Kidney (tissue), 14 donors: ENCODE measurements around the gene CHD9NB. TPM values are rescaled to one million over a fixed set of nuclear protein-coding genes. Genes with fewer than 3 reads are reported as not detected.
"Not testable (repeated sequence)": the region's sequence is repeated elsewhere in the genome, so short reads cannot be mapped to it uniquely, and the experiment has no call there.

Experiments used
- DNase-seq, 5 donors: peaks; one replicate each; pipeline ENCODE4 v3.0.0-alpha.2; 2013 to 2020
- FAIRE-seq: peaks from 2 replicates; lab custom pipeline; 2012; peaks lifted over from hg19 to GRCh38; lab: Jason Lieb, UNC
- H3K27ac ChIP-seq, 2 donors: one replicate each; pipeline ENCODE4 v1.7.0; 2013; ENCODE audit warnings: low read depth in 2 of 2, low read length in 2 of 2, inconsistent platforms in 1 of 2
- H3K27me3 ChIP-seq: one replicate; pipeline ENCODE4 v1.7.1; 2013; ENCODE audit warnings: low read length, inconsistent platforms; ENCODE audit not compliant: control insufficient read depth, insufficient read depth
- H3K36me3 ChIP-seq, 3 donors: one replicate each; pipeline versions ENCODE4 v1.7.0 to v1.7.1; 2013; ENCODE audit warnings: low read length in 3 of 3, control low read depth in 1 of 3, inconsistent platforms in 1 of 3; ENCODE audit not compliant: insufficient read depth in 3 of 3, control insufficient read depth in 2 of 3
- H3K4me1 ChIP-seq, 3 donors: one replicate each; pipeline versions ENCODE4 v1.7.0 to v1.7.1; 2013; ENCODE audit warnings: low read length in 3 of 3, inconsistent platforms in 1 of 3, low read depth in 1 of 3; ENCODE audit not compliant: control insufficient read depth in 2 of 3, insufficient read depth in 2 of 3
- H3K4me3 ChIP-seq, 3 donors: one replicate each; pipeline versions ENCODE4 v1.7.0 to v1.8.1; 2013; ENCODE audit warnings: low read length in 3 of 3, control low read depth in 1 of 3, inconsistent platforms in 1 of 3
- H3K9ac ChIP-seq, 3 donors: one replicate each; pipeline versions ENCODE4 v1.7.0 to v1.7.1; 2013; ENCODE audit warnings: low read length in 3 of 3, control low read depth in 1 of 3, inconsistent platforms in 1 of 3
- H3K9me3 ChIP-seq, 3 donors: one replicate each; pipeline versions ENCODE4 v1.7.0 to v1.7.1; 2013; ENCODE audit warnings: low read length in 3 of 3, control low read depth in 1 of 3, inconsistent platforms in 1 of 3; ENCODE audit not compliant: control insufficient read depth in 2 of 3, insufficient read depth in 1 of 3
- CTCF ChIP-seq: IDR thresholded peaks from 3 replicates; pipeline ENCODE4 v1.5.1; 2012; ENCODE audit warnings: mild to moderate bottlenecking, moderate library complexity, borderline replicate concordance; ENCODE audit not compliant: insufficient read depth; ENCODE audit errors: extremely low read depth
- intact Hi-C: fragments of 100-400 bp; cut with DNase I; formaldehyde crosslinking; loops from one replicate; pipeline ENCODE4 v1.11.1; 2022
- polyA plus RNA-seq: library from polyadenylated mRNA; stranded (reverse); fragments of 350-450 nt; fragmentation: Illumina TruSeq; extraction: RNeasy Lipid Tissue Mini Kit (QIAGEN cat#74804); gene quantifications from one replicate; pipeline ENCODE4 v1.2.3, GENCODE V29; 2014; ENCODE audit warnings: low read depth, low replicate concordance; ENCODE audit not compliant: insufficient read depth
- total RNA-seq: library from RNA; stranded (reverse); fragmentation: NEBNext Ultra II Directional; extraction: Animal tissue kit (Norgen Biotek cat#: 25700); gene quantifications from one replicate; pipeline ENCODE4 v1.2.1, GENCODE V29; 2021
- donor health status: control.
- donor health status: control.
- donor health status: control.
- donor health status: control.
- donor health status: control.
- donor health status: DM: yes; HTN: yes; CAD: no.
- donor health status: Normal renal cell carcinoma (clear cell type).

CHD9NB gene
- total and polyA plus RNA-seq, 2 donors from 2014 or later, result 9.8 to 26.2 TPM

GRCh38 chr16:53054670-53055485, 2.2 kb upstream of the CHD9NB start, which contains the start of gene CHD9:
Gene CHD9, plus strand, starts transcription at chr16:53054991. Its CDS starts 101,099 bp downstream, at chr16:53156090.
- DNase-seq (peak; percentile 90 to 96 (median 94)), FAIRE-seq (no peak)
- no peaks in the 10 kb centered on the region for H3K36me3 ChIP-seq
- peak within 1 kb of the TSS; percentile 42 to 86 (median 72) for H3K9ac ChIP-seq
- H3K9me3 ChIP-seq, result no peaks in the 10 kb centered on the region
- H3K27me3 ChIP-seq, result no peaks in the 10 kb centered on the region
- peak within 1 kb of the TSS; percentile 89 to 90 for H3K27ac ChIP-seq
- peak within 1 kb of the TSS; percentile 67 to 78 (median 73) for H3K4me3 ChIP-seq
- intact Hi-C loops, result no loop called here
- TF ChIP-seq CTCF, result peak; percentile 100
- peaks cover 0 to 17% (median 16%) of the 10 kb centered on the region in 3 donors for H3K4me1 ChIP-seq

- Histone ChIP-seq H3K27me3 (no peaks in the 10 kb centered on the region), H3K36me3 (no peaks in the 10 kb centered on the region), H3K9me3 (no peaks in the 10 kb centered on the region), H3K9ac (peak overlapping the region in 2 of 3 donors; percentile 72 to 86), H3K27ac (peak overlapping the region; percentile 89 to 90), H3K4me1 (peaks cover 0 to 17% (median 16%) of the 10 kb centered on the region in 3 donors), H3K4me3 (peak overlapping the region; percentile 24 to 78 (median 60))
- no peak for TF ChIP-seq CTCF
- DNase-seq (peak in 1 of 5 donors; percentile 80), FAIRE-seq (no peak)
- intact Hi-C loops, result no loop called here
Observed at GRCh38 chr16:53053967-53054669, 1.4 kb upstream of the CHD9NB start.

GRCh38 chr16:53051255-53051654, 1.4 kb downstream of the CHD9NB start:
- H3K4me1 ChIP-seq, result peaks cover 0 to 14% (median 12%) of the 10 kb centered on the region in 3 donors
- H3K27ac ChIP-seq, intact Hi-C loops, FAIRE-seq, H3K36me3 ChIP-seq, H3K9ac ChIP-seq, H3K9me3 ChIP-seq, DNase-seq, H3K4me3 ChIP-seq, H3K27me3 ChIP-seq: not testable (repeated sequence)
